ENCODE measurements around the gene ARRB1. TPM values are rescaled to one million over a fixed set of nuclear protein-coding genes. Genes with fewer than 3 reads are reported as not detected.

The ARRB1 gene
- total RNA-seq, 2 experiments from 2014 or later = 26.7 to 27.8 TPM

GRCh38 chr11:75325713-75326438 is 25.6 kb downstream of the ARRB1 start:
- no peak overlapping the region for H3K27ac ChIP-seq (ENCODE audit: low read depth in 1 of 2, low read length in 2 of 2)
- H3K27ac Mint-ChIP-seq = peak overlapping the region; percentile 73
- H3K9me3 Mint-ChIP-seq = no peaks in the 10 kb centered on the region
- intact Hi-C loops (cut with DNase I, micrococcal nuclease) = loop anchor here in 1 of 2 experiments (5.0 kb wide), 1 partner anchor 201 kb away; the partner anchor contains the start of gene GDPD5
- ATAC-seq (ENCODE audit: poor library complexity) (no peak), DNase-seq (peak in 7 of 14 experiments; percentile 8 to 69 (median 34))
- no peak overlapping the region for H3K4me3 ChIP-seq (ENCODE audit: low read length)
- ChIA-PET POLR2A (interaction anchor here (1.1 to 1.2 kb wide), 2 partner anchors 15 to 25 kb away, joined by 3 to 4 read pairs; partner anchors contain the start of gene ARRB1), CTCF (no interaction called here)
- H3K9me3 ChIP-seq (ENCODE audit: control insufficient read depth in 1 of 2, insufficient read depth in 1 of 2, low read length in 2 of 2) = no peaks in the 10 kb centered on the region
- peak overlapping the region; percentile 30 for H3K4me3 Mint-ChIP-seq
- peaks cover 7% of the 10 kb centered on the region for H3K36me3 ChIP-seq (ENCODE audit: insufficient read depth, low read length)
- TF ChIP-seq CTCF (IDR thresholded peaks at IDR 0.05) = no peak
- H3K36me3 Mint-ChIP-seq (ENCODE audit: low read depth) = peaks cover 20% of the 10 kb centered on the region
- H3K4me1 ChIP-seq (ENCODE audit: insufficient read depth, low read length) = peaks cover 60% of the 10 kb centered on the region
- no peaks in the 10 kb centered on the region for H3K27me3 ChIP-seq (ENCODE audit: control insufficient read depth in 1 of 2, insufficient read depth in 2 of 2, low read length in 2 of 2)
- no peaks in the 10 kb centered on the region for H3K27me3 Mint-ChIP-seq
- H3K4me1 Mint-ChIP-seq (ENCODE audit: low read depth) = peaks cover 77% of the 10 kb centered on the region

- H3K4me3 ChIP-seq (ENCODE audit: low read length) = no peak overlapping the region
- no peaks in the 10 kb centered on the region for H3K27me3 Mint-ChIP-seq
- no peak overlapping the region for H3K27ac ChIP-seq (ENCODE audit: low read depth in 1 of 2, low read length in 2 of 2)
- H3K27ac Mint-ChIP-seq = peak overlapping the region; percentile 71
- TF ChIP-seq CTCF (IDR thresholded peaks at IDR 0.05) = no peak
- H3K27me3 ChIP-seq (ENCODE audit: control insufficient read depth in 1 of 2, insufficient read depth in 2 of 2, low read length in 2 of 2) = no peaks in the 10 kb centered on the region
- ATAC-seq (ENCODE audit: poor library complexity) (no peak), DNase-seq (no peak)
- peaks cover 68% of the 10 kb centered on the region for H3K4me1 Mint-ChIP-seq (ENCODE audit: low read depth)
- H3K36me3 ChIP-seq (ENCODE audit: insufficient read depth, low read length) = peaks cover 7% of the 10 kb centered on the region
- ChIA-PET CTCF (no interaction called here), POLR2A (no interaction called here)
- intact Hi-C loops (cut with DNase I, micrococcal nuclease) = loop anchor here in 1 of 2 experiments (5.0 kb wide), 1 partner anchor 203 kb away; the partner anchor contains the start of gene GDPD5
- peaks cover 20% of the 10 kb centered on the region for H3K36me3 Mint-ChIP-seq (ENCODE audit: low read depth)
- no peaks in the 10 kb centered on the region for H3K9me3 ChIP-seq (ENCODE audit: control insufficient read depth in 1 of 2, insufficient read depth in 1 of 2, low read length in 2 of 2)
- no peak overlapping the region for H3K4me3 Mint-ChIP-seq
- no peaks in the 10 kb centered on the region for H3K9me3 Mint-ChIP-seq
- peaks cover 52% of the 10 kb centered on the region for H3K4me1 ChIP-seq (ENCODE audit: insufficient read depth, low read length)
Observed at GRCh38 chr11:75324740-75325139, 26.7 kb downstream of the ARRB1 start.

- no peak overlapping the region for H3K4me3 ChIP-seq (ENCODE audit: low read length)
- Mint-ChIP-seq H3K27me3 (no peaks in the 10 kb centered on the region), H3K4me3 (no peak overlapping the region), H3K36me3 (ENCODE audit: low read depth) (peaks cover 20% of the 10 kb centered on the region), H3K9me3 (no peaks in the 10 kb centered on the region), H3K4me1 (ENCODE audit: low read depth) (peaks cover 62% of the 10 kb centered on the region), H3K27ac (peak overlapping the region; percentile 71)
- intact Hi-C loops (cut with DNase I, micrococcal nuclease) = no loop called here
- H3K9me3 ChIP-seq (ENCODE audit: control insufficient read depth in 1 of 2, insufficient read depth in 1 of 2, low read length in 2 of 2) = no peaks in the 10 kb centered on the region
- POLR2A ChIA-PET = interaction anchor here (0.7 kb wide), 1 partner anchor 27 kb away, joined by 3 read pairs; the partner anchor contains the start of gene ARRB1
- no peak for TF ChIP-seq CTCF (IDR thresholded peaks at IDR 0.05)
- peaks cover 7% of the 10 kb centered on the region for H3K36me3 ChIP-seq (ENCODE audit: insufficient read depth, low read length)
- ATAC-seq (ENCODE audit: poor library complexity) = no peak
- CTCF ChIA-PET = no interaction called here
- DNase-seq = no peak
- H3K27ac ChIP-seq (ENCODE audit: low read depth in 1 of 2, low read length in 2 of 2) = no peak overlapping the region
- no peaks in the 10 kb centered on the region for H3K27me3 ChIP-seq (ENCODE audit: control insufficient read depth in 1 of 2, insufficient read depth in 2 of 2, low read length in 2 of 2)
- H3K4me1 ChIP-seq (ENCODE audit: insufficient read depth, low read length) = peaks cover 46% of the 10 kb centered on the region
Observed at GRCh38 chr11:75324189-75324588, 27.3 kb downstream of the ARRB1 start.

Data from CD4-positive, alpha-beta T cell (primary cell).